Muscle layer of duodenum (tissue), 2 donors: ENCODE measurements around the gene HMGCR.

Experiments used
- H3K27ac ChIP-seq: one replicate; pipeline ENCODE4 v1.7.0; 2013; ENCODE audit warnings: mild to moderate bottlenecking, low read length
- H3K27me3 ChIP-seq: one replicate; pipeline ENCODE4 v1.7.0; 2013; ENCODE audit warnings: low read depth, mild to moderate bottlenecking, control low read depth, low read length
- H3K36me3 ChIP-seq, 2 donors: one replicate each; pipeline ENCODE4 v1.7.0; 2013; ENCODE audit warnings: low read length in 2 of 2, control low read depth in 1 of 2, mild to moderate bottlenecking in 1 of 2; ENCODE audit not compliant: insufficient read depth in 2 of 2, control insufficient read depth in 1 of 2
- H3K4me1 ChIP-seq, 2 donors: one replicate each; pipeline ENCODE4 v1.7.0; 2013; ENCODE audit warnings: low read length in 2 of 2, mild to moderate bottlenecking in 2 of 2, control low read depth in 1 of 2, moderate library complexity in 1 of 2; ENCODE audit not compliant: insufficient read depth in 2 of 2, control insufficient read depth in 1 of 2
- H3K4me3 ChIP-seq, 2 donors: one replicate each; pipeline ENCODE4 v1.7.0; 2013; ENCODE audit warnings: low read length in 2 of 2, low read depth in 1 of 2, mild to moderate bottlenecking in 1 of 2
- H3K9me3 ChIP-seq, 2 donors: one replicate each; pipeline ENCODE4 v1.7.0; 2013; ENCODE audit warnings: low read length in 2 of 2, control low read depth in 1 of 2, mild to moderate bottlenecking in 1 of 2; ENCODE audit not compliant: control insufficient read depth in 1 of 2
- donor health status: healthy.

Gene HMGCR

GRCh38 chr5:75341934-75342333, 4.9 kb downstream of the HMGCR start:
- Histone ChIP-seq H3K9me3 (no peaks in the 10 kb centered on the region), H3K4me1 (peaks cover 0 to 12% of the 10 kb centered on the region in 2 donors), H3K27ac (no peak overlapping the region)

DNA sequence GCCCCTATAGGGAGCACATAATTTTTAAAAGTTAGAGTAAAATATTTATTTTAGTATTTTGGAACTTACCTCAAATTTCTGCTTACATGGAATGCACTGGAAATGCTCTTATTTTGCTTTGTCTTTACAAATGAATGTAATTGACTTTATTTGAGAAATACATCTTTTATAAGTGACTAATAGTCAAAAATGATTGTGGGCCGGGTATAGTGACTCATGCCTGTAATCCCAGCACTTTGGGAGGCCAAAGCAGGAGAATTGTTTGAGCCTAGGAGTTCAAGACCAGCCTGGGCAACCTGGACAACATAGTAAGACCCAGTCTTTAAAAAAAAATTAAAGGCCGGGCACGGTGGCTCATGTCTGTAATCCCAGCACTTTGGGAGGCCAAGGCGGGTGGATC, 5.8 kb downstream of the HMGCR start:
- H3K27ac ChIP-seq, result no peak overlapping the region
- peaks cover 12 to 20% of the 10 kb centered on the region in 2 donors for H3K36me3 ChIP-seq
- H3K9me3 ChIP-seq, result no peaks in the 10 kb centered on the region
- H3K4me1 ChIP-seq, result peaks cover 0 to 12% of the 10 kb centered on the region in 2 donors
- H3K27me3 ChIP-seq, result no peaks in the 10 kb centered on the region
- no peak overlapping the region for H3K4me3 ChIP-seq

More at GRCh38 chr5:75341934-75342333, 4.9 kb downstream of the HMGCR start:
- peaks cover 6 to 11% of the 10 kb centered on the region in 2 donors for H3K36me3 ChIP-seq
- H3K27me3 ChIP-seq, result no peaks in the 10 kb centered on the region
- no peak overlapping the region for H3K4me3 ChIP-seq

- Histone ChIP-seq H3K27me3 (no peaks in the 10 kb centered on the region), H3K4me3 (no peak overlapping the region), H3K9me3 (no peaks in the 10 kb centered on the region), H3K36me3 (peaks cover 56 to 58% of the 10 kb centered on the region in 2 donors), H3K4me1 (no peaks in the 10 kb centered on the region), H3K27ac (no peak overlapping the region)
Measured at GRCh38 chr5:75348241-75348640, 11.2 kb downstream of the HMGCR start.

- H3K9me3 ChIP-seq, result no peaks in the 10 kb centered on the region
Measured at GRCh38 chr5:75349663-75350062, 12.6 kb downstream of the HMGCR start.

DNA sequence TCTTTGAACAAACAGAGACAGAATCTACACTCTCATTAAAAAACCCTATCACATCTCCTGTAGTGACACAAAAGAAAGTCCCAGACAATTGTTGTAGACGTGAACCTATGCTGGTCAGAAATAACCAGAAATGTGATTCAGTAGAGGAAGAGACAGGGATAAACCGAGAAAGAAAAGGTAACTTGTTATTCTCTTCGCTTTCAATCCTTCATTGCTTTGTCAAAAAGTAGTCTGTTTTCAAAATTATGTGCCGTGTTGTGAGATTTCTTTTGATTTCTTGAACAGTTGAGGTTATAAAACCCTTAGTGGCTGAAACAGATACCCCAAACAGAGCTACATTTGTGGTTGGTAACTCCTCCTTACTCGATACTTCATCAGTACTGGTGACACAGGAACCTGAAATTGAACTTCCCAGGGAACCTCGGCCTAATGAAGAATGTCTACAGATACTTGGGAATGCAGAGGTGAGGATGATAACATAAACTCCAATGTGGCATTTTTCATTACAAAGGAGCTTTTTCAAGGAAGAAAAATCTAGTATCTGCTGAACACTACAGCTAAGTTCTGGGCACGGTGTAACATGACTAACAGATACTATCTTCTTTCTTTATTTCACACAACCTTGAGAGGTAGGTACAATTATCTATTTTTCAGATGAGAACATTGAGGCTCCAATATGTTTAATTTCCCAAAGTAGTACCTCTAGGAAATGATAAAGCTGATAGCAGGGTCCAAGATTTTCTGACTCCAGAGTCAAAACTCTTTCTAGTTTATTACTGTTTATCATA, 14.3 kb downstream of the HMGCR start:
- Histone ChIP-seq H3K9me3 (no peaks in the 10 kb centered on the region), H3K27me3 (no peaks in the 10 kb centered on the region), H3K4me3 (no peak overlapping the region), H3K36me3 (peaks cover 66 to 72% of the 10 kb centered on the region in 2 donors), H3K4me1 (no peaks in the 10 kb centered on the region), H3K27ac (no peak overlapping the region)

More at GRCh38 chr5:75349663-75350062, 12.6 kb downstream of the HMGCR start:
- no peaks in the 10 kb centered on the region for H3K27me3 ChIP-seq
- no peak overlapping the region for H3K27ac ChIP-seq
- H3K4me3 ChIP-seq, result no peak overlapping the region
- peaks cover 59 to 65% of the 10 kb centered on the region in 2 donors for H3K36me3 ChIP-seq
- no peaks in the 10 kb centered on the region for H3K4me1 ChIP-seq

DNA sequence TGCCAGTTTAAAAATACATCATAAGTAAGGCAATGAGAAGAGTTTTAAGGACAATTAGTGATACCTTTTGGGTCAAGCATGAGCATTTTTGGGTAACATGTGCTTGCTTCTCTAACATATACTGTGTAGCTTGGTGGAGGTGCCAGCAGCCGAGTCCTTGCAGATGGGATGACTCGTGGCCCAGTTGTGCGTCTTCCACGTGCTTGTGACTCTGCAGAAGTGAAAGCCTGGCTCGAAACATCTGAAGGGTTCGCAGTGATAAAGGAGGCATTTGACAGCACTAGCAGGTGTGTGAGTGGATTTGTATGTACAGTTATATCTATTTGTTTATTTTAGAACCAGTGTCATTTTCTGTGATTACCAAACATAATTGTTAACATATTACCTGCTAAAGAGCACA, 18.2 kb downstream of the HMGCR start:
- Histone ChIP-seq H3K36me3 (peaks cover 65 to 75% of the 10 kb centered on the region in 2 donors), H3K4me3 (no peak overlapping the region), H3K9me3 (no peaks in the 10 kb centered on the region), H3K27me3 (no peaks in the 10 kb centered on the region), H3K27ac (no peak overlapping the region), H3K4me1 (no peaks in the 10 kb centered on the region)

- no peak overlapping the region for H3K27ac ChIP-seq
- H3K9me3 ChIP-seq, result no peaks in the 10 kb centered on the region
Measured at GRCh38 chr5:75356719-75357118, 19.7 kb downstream of the HMGCR start.

DNA sequence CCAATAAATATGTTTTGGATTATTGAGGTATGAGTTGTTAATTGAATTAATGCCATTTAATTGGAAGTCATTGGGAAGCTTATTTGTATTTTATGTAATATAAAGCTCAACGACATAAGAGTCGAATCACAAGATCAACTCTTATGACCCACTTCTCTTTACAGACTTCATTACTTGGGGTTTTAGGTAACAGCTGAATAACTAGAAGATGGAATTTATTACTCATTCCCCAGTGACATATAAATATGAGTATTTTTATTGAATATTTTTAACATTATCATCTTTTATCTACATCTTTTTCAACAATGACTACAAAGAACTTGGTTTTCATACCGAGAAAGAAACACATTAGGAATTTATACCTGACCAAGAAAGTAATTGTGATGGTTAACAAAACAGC, 21.1 kb downstream of the HMGCR start:
- no peaks in the 10 kb centered on the region for H3K9me3 ChIP-seq
- no peak overlapping the region for H3K4me3 ChIP-seq
- no peaks in the 10 kb centered on the region for H3K4me1 ChIP-seq
- no peak overlapping the region for H3K27ac ChIP-seq
- H3K36me3 ChIP-seq, result peaks cover 59 to 65% of the 10 kb centered on the region in 2 donors
- H3K27me3 ChIP-seq, result no peaks in the 10 kb centered on the region

More at GRCh38 chr5:75356719-75357118, 19.7 kb downstream of the HMGCR start:
- Histone ChIP-seq H3K36me3 (peaks cover 64 to 73% of the 10 kb centered on the region in 2 donors), H3K4me1 (no peaks in the 10 kb centered on the region), H3K27me3 (no peaks in the 10 kb centered on the region), H3K4me3 (no peak overlapping the region)

GRCh38 chr5:75361310-75361709, 24.3 kb downstream of the HMGCR start:
- Histone ChIP-seq H3K27me3 (no peaks in the 10 kb centered on the region), H3K36me3 (peaks cover 41 to 47% of the 10 kb centered on the region in 2 donors), H3K4me3 (no peak overlapping the region), H3K4me1 (peaks cover 0 to 4% of the 10 kb centered on the region in 2 donors), H3K27ac (no peak overlapping the region), H3K9me3 (no peaks in the 10 kb centered on the region)

DNA sequence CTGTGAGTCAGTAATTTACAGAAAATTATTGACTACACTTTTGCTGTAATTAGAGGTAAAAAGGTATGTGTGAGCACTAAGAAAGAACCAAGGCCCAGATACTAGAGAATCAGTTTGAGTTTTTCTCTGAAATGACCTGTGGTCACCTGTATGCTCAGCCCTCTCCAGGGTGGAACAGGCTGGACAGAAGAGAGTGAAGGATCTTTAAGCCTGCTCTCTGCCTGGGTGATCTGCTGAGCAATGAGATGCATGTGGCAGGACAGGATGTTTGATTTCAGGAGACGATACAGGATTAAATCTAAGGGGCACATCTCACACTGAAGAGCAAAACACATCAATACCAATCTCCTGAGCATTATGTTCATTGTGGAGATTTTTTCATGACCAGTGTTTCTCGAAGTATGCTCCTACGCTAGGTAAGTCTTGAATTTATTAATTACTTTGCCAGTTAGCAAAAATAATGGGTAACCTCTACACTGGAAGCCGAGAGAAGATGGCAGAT, 25.5 kb downstream of the HMGCR start:
- Histone ChIP-seq H3K4me1 (peaks cover 0 to 4% of the 10 kb centered on the region in 2 donors), H3K4me3 (no peak overlapping the region), H3K27me3 (no peaks in the 10 kb centered on the region), H3K27ac (no peak overlapping the region), H3K9me3 (no peaks in the 10 kb centered on the region), H3K36me3 (peaks cover 31 to 35% of the 10 kb centered on the region in 2 donors)

DNA sequence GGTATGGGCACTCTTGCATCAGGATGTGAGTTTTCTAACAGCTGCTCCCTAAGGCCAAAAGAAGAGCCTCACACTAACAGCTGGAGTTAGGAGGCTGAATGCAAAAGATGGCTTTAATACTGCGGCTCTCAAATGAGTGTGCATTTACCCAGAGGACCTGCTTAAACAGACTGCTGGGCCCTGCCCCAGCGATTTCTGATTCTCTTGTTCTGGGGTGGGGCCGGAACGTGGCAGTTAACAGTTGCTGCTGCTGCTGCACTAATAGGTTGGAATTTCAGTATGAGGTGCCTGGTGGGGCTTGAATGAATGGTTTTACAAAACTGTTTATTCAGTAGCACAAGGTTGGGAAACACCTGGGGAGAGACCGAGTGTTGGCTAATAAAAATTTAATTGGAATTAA, 26.1 kb downstream of the HMGCR start:
- peaks cover 31% of the 10 kb centered on the region in 2 donors for H3K36me3 ChIP-seq
- no peaks in the 10 kb centered on the region for H3K27me3 ChIP-seq
- H3K4me3 ChIP-seq, result no peak overlapping the region
- peaks cover 0 to 4% of the 10 kb centered on the region in 2 donors for H3K4me1 ChIP-seq
- H3K27ac ChIP-seq, result no peak overlapping the region
- H3K9me3 ChIP-seq, result no peaks in the 10 kb centered on the region
